Measurements from ENCODE around the gene EEF2KMT. TPM values are rescaled to one million over a fixed set of nuclear protein-coding genes. Genes with fewer than 3 reads are reported as not detected.
"Not testable (repeated sequence)": the region's sequence is repeated elsewhere in the genome, so short reads cannot be mapped to it uniquely, and the experiment has no call there.

EEF2KMT gene, protein sequence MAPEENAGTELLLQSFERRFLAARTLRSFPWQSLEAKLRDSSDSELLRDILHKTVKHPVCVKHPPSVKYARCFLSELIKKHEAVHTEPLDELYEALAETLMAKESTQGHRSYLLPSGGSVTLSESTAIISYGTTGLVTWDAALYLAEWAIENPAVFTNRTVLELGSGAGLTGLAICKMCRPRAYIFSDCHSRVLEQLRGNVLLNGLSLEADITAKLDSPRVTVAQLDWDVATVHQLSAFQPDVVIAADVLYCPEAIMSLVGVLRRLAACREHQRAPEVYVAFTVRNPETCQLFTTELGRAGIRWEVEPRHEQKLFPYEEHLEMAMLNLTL
- 10 to 100 TPM; 11.6 to 14.7 (median 13.1) TPM for polyA plus RNA-seq (ENCODE audit: insufficient read depth in 1 of 5, insufficient read length in 5 of 5, low replicate concordance in 1 of 5)
- long read RNA-seq, donor 1, partial matches to known transcripts, result 0 of 1 reads
- long read RNA-seq, donor 1, other reads (novel, unspliced or antisense), result 0 of 1 reads
- long read RNA-seq, donor 2, partial matches to known transcripts, result 0 of 4 reads
- long read RNA-seq, donor 2, other reads (novel, unspliced or antisense), result 0 of 4 reads
- long read RNA-seq, donor 3, partial matches to known transcripts, result 0 of 4 reads
- long read RNA-seq, donor 3, other reads (novel, unspliced or antisense), result 0 of 4 reads
- long read RNA-seq, donor 4, partial matches to known transcripts, result 0 of 3 reads
- long read RNA-seq, donor 4, other reads (novel, unspliced or antisense), result 0 of 3 reads
- long read RNA-seq, donor 5, partial matches to known transcripts, result 0 of 4 reads
- long read RNA-seq, donor 5, other reads (novel, unspliced or antisense), result 0 of 4 reads
- long read RNA-seq, donor 6, partial matches to known transcripts, result 0 of 16 reads
- long read RNA-seq, donor 6, other reads (novel, unspliced or antisense), result 12 of 16 reads
- long read RNA-seq, donor 7, partial matches to known transcripts, result 0 of 1 reads
- long read RNA-seq, donor 7, other reads (novel, unspliced or antisense), result 0 of 1 reads
- long read RNA-seq, donor 8, partial matches to known transcripts, result 0 of 3 reads
- long read RNA-seq, donor 8, other reads (novel, unspliced or antisense), result 0 of 3 reads

DNA sequence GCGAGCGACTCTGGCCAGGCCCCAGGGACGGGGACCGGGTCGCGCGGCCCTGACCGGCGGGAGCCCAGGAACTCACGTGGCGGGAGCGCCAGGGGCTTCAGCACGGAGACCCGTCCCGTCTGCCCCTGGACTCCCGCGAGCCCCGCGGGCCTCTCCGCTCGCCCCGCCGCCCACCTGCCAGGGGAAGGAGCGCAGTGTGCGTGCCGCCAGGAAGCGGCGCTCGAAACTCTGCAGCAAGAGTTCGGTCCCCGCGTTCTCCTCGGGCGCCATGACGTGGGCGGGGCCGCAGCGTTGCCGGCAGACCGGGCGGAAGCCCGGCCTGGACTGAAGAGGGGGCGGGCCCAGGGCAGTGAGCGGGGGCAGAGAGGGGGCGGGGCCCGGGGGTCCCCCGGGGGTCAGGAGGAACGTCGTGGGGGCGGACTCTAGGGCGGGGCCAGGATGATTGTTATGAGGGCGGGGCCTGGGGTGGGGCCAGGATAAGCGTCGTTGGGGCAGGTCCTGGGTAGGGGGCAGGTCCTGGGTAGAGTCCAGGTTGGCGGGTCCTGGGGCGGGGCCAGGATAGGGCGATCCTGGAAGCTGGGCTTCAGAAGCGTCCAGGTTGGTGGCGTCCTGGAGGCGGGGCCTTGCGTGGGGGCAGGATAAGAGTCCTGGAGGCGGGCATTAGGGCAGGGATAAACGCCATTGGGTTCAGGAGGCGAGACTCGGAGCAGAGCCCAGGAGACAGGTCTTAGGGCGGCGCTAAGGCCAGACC, at the start of gene EEF2KMT:
Gene EEF2KMT, minus strand, starts transcription at position 326 of the 751 bp plus-strand sequence. Its CDS starts 56 bp downstream, at position 270.
- peak; percentile 98 for DNase-seq

DNA sequence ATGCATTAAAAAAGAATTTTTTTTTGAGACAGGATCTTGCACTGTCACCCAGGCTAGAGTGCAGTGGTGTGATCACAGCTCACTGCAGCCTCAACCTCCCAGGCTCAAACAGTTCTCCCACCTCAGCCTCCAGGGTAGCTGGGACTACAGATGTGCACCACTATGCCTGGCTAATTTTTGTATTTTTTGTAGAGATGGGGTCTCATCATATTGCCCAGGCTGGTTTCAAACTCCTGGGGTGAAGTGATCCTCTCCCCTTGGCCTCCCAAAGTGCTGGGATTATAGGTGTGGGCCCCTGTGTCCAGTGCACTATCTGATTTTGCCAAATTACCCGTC, 47.0 kb upstream of the EEF2KMT start:
- not testable (repeated sequence) for DNase-seq

DNA sequence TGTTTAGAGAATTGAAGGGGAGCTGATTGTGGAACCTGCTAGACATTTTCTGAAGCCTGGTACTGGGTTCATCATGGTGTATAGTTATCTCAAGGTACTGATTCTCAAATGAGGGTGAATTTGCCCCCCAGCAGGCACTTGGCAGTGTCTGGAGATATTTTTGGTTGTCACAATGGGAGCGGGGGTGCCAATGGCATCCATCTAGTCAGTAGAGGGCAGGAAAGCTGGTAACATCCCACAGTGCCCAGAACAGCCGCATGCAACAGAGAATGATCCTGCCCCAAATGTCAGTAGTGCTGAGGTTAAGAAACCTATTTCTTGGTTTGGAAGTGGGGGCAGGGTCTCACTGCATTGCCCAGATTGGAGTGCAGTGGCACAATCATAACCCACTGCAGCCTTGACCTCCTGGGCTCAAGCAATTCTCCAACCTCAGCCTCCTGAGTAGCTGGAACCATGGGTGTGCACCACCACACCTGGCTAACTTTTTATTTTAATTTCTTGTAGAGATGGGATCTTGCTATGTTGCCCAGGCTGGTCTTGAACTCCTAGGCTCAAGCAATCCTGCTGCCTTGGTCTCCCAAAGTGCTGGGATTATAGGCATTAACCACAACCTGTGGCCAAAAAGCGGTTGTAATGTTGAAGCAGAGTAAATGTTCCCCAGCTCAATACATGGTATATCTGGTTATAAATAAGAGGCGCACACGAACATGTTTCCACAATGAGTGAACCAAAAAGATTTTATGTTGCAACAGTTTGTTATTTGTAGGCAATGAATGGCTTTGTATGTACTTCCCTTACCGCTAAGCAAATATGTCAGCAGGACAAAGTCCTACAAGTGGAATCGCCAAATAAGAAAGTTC, 46.4 kb upstream of the EEF2KMT start:
- DNase-seq, result no peak

- DNase-seq, result not testable (repeated sequence)
These were observed 42.6 kb upstream of the EEF2KMT start for GRCh38 chr16:5140151-5140550.

- DNase-seq, result peak in 1 of 2 donors; percentile 5
These were observed 37.3 kb upstream of the EEF2KMT start for GRCh38 chr16:5134739-5135452.

DNA sequence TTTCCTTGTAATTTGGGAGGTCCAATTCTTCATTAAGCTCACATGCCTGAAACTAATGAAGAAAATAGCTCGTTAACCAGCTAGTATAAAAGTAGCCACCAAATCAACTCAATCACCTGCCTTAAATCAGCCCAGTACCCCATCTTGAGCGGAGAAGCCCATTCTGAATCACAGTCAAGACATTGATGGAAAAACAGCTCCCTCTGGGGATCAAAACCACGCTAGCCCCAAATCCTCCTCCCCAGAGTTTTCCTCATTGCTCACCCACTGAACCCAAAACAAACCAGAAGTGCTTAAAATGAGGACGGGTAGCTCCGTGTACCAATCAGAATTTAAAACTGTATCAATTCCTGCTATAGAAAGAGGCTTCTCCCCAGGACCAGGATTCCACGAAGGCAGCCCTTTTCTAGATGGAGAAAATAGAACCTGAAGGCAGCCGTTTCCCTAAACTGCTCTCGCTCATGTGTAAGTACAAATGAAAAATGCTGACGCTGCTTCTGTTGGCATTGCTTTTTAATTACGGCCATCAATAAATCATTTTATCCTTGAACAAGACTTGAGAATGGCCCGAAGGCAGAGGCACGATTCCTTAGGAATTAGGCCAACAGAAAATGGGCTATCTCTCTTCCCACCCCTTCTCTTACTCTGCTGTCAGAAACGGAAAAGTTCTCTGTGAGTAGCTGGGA, 35.5 kb upstream of the EEF2KMT start:
- DNase-seq, result peak in 1 of 2 donors; percentile 3

DNA sequence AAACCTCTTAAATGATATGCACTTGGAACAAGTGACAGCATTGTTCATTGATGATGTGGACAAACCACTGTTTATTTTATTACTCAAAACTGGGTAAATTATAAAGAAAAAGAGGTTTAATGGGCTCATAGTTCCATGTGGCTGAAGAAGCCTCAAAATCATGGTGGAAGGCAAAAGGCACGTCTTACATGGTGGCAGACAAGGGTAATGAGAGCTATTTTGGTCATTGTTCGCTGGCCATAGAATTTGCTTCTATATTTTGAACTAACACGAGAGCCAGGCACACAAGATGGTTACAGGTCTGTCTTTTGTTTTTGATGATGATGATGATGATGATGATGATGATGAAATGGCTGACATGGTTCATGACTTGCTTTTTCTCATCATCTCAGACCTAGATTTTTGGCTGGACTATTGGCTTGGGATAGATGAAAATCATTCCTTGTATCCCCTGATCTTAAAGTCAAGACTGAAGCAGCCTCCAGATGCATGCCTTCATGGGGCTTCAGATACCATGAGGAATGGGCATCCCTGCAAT, 33.9 kb upstream of the EEF2KMT start:
- not testable (repeated sequence) for DNase-seq

DNA sequence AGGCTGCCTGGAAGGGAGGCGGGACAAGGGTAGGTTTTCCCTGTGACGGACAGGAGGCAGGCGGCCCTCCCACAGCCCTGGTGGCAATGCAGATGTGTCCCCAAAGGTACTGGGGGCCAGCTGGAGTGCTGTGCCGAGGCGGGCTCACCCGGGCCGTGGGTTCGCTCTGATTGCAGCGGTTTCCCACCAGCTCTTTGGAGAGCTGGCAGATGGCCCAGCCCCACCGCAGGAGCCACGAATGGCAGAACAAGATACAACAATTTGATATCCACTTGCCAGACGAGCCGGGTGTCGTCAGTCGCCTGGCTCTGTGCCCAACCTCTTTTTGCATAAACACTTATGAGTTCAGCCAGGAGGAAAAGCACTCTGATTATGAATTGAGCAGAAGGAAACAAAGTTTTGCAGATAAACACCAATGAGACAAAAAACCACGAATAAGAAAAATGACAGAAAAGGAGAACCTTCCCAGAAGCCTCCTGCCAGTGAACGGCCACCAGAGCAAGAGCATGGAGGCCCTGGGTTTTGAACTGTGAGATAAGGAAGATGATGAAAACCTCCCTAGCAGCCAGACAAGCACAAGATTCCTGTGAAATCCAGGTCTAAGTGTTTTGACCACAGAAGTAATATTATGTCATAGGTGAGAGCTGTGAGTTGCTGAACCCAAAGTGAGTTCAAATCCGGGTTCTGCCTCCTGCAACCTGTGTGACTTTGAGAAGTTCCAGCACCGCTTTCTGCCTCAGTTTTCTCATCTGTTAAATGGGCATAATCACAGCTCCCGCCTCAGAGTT, 19.9 kb upstream of the EEF2KMT start:
- peak; percentile 62 to 63 for DNase-seq

DNA sequence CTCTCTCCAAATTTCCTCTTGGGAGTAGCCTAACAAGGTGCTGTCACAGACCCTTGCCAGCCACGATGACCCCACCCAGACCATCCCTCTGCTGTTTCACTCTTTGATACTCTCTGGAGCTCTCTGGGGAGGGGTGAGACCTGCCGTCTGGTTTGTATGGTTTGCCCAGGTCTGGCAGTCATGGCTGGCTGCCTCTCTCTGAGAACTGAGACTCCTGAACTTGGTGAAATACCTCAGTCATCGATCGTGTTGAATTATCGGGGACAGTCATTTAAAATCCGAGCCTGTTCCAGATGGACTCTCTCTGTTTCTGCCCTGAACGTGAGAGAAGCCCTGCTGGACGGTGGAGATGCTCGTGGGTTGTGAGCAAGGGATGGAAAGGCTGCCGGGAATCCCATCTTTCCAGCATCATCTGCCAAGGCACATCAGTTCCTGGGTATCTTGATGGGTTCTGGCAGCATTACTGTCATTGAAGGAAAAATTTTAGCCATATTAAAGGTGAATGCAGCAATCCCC, 19.2 kb upstream of the EEF2KMT start:
- not testable (repeated sequence) for DNase-seq

DNA sequence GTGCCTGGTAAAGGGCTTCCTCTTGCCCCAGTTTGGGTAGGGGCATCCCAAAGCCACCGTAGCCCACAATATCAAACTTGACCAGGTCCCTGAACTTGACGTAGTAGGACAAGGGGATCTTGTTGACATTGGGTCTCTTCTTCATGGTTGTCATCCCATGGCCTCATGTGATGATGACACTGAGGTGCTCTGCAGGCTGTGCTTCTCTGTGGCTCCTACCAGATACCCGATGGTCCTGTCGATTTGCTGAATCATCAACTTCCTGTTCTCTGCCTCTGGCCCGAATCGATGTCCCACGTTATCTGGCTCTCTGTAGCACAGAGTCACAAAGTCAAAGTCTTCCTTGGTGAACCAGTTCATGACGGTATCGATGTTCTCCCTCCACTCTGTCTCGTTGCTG, 13.3 kb upstream of the EEF2KMT start:
- not testable (repeated sequence) for DNase-seq

GRCh38 chr16:5108505-5109158, 11.0 kb upstream of the EEF2KMT start:
- no peak for DNase-seq

GRCh38 chr16:5105039-5105438, 7.4 kb upstream of the EEF2KMT start:
- DNase-seq, result not testable (repeated sequence)

DNA sequence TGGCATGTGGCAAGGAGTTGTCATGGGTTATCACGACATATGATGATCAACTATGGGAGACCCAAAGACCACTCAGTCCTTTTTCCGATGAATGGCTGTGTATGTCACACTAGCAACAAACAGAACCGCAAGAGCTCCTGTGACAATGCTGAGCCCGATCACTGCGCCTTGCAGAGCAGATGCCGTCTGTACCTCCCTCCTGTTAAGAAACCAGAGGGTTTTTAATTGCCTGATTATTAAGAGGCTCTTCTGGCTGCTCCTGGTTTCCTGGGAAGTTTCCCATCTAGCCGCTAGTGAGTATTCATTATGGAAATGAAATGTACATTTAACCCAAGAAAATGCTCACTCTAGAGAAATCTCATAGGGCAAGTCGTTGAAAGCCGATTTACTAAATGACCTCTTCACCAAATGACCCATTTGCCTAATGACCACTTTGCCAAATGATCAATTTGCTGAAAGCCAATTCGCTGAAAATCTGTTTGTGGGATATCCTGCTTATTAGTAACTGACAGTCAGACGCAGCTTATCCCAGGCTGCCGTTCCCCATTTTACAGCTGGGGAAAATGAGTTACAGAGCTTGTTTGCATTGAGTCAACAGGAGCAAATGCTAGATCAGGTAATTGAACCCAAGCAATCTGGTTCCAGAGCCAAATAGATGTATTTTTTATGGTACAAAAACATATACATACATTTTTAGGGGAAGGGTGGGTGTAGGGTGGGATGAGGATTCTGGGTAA, 5.9 kb upstream of the EEF2KMT start:
- not testable (repeated sequence) for DNase-seq

GRCh38 chr16:5099174-5099573, 1.6 kb upstream of the EEF2KMT start:
- not testable (repeated sequence) for DNase-seq

- DNase-seq, result peak; percentile 73 to 80
These were observed 895 bp upstream of the EEF2KMT start for GRCh38 chr16:5098221-5099159.

Measured in right lung (tissue), 10 donors.